GM21447 (cell line): ENCODE results near the gene GALNT17.

Source experiments
- ATAC-seq: cut with Tn5 transposase; IDR thresholded peaks from one replicate; pipeline ENCODE4 v1.9.1; 2021; ENCODE audit not compliant: unreplicated experiment

GALNT17 gene

GRCh38 chr7:71486856-71487628 is 355.1 kb downstream of the GALNT17 start:
- ATAC-seq = no peak

- no peak for ATAC-seq
These were observed 356.4 kb downstream of the GALNT17 start for GRCh38 chr7:71488308-71488707.

- no peak for ATAC-seq
These were observed 359.4 kb downstream of the GALNT17 start for GRCh38 chr7:71491336-71491735.

- ATAC-seq = no peak
These were observed 363.9 kb downstream of the GALNT17 start for GRCh38 chr7:71495828-71496227.

- no peak for ATAC-seq
These were observed 365.5 kb downstream of the GALNT17 start for GRCh38 chr7:71497256-71497946.

- ATAC-seq = no peak
These were observed 366.4 kb downstream of the GALNT17 start for GRCh38 chr7:71498381-71498780.

GRCh38 chr7:71504697-71505441 is 372.9 kb downstream of the GALNT17 start:
- ATAC-seq = no peak

- ATAC-seq = no peak
These were observed 374.9 kb downstream of the GALNT17 start for GRCh38 chr7:71506822-71507221.

GRCh38 chr7:71507680-71508602 is 376.0 kb downstream of the GALNT17 start:
- ATAC-seq = no peak

- ATAC-seq = no peak
These were observed 377.4 kb downstream of the GALNT17 start for GRCh38 chr7:71509381-71509780.

GRCh38 chr7:71511361-71511807 is 379.4 kb downstream of the GALNT17 start:
- no peak for ATAC-seq

- ATAC-seq = no peak
These were observed 386.2 kb downstream of the GALNT17 start for GRCh38 chr7:71517940-71518699.

- no peak for ATAC-seq
These were observed 386.9 kb downstream of the GALNT17 start for GRCh38 chr7:71518880-71519279.

GRCh38 chr7:71521506-71521905 is 389.6 kb downstream of the GALNT17 start:
- no peak for ATAC-seq

- ATAC-seq = no peak
These were observed 394.2 kb downstream of the GALNT17 start for GRCh38 chr7:71526106-71526505.

GRCh38 chr7:71527213-71527612 is 395.3 kb downstream of the GALNT17 start:
- ATAC-seq = no peak

- no peak for ATAC-seq
These were observed 403.7 kb downstream of the GALNT17 start for GRCh38 chr7:71535616-71536015.

GRCh38 chr7:71538210-71538609 is 406.3 kb downstream of the GALNT17 start:
- ATAC-seq = no peak

- ATAC-seq = no peak
These were observed 407.7 kb downstream of the GALNT17 start for GRCh38 chr7:71539615-71540014.
